GM12878 (cell line): ENCODE data around the gene PMAIP1. TPM values are rescaled to one million over a fixed set of nuclear protein-coding genes. Genes with fewer than 3 reads are reported as not detected.
"Not testable (repeated sequence)": the region's sequence is repeated elsewhere in the genome, so short reads cannot be mapped to it uniquely, and the experiment has no call there.

Experiments used
- ATAC-seq: fragments of 200-7000 bp; cut with Tn5 transposase; 3 replicates; pipeline ENCODE4 v1.9.1; 2020; ENCODE audit warnings: mild to moderate bottlenecking, moderate library complexity
- BruUV-seq: library from RNA; stranded (reverse); fragments of 400-500 nt; replicated peaks from 2 replicates; lab custom pipeline; 2021; lab: Mats Ljungman, UMichigan
- CTCF ChIA-PET: fragments of 300-600 bp; sonication (Branson Sonifier 250); formaldehyde crosslinking; extraction: SDS; loops from one replicate; lab custom pipeline; 2021; ENCODE audit warnings: inconsistent platforms; lab: Yijun Ruan, JAX
- POLR2A ChIA-PET: fragments of 350-600 bp; formaldehyde crosslinking; extraction: SDS; loops from one replicate; lab custom pipeline; 2021; ENCODE audit warnings: inconsistent platforms; lab: Charles Lee
- RAD21 ChIA-PET: fragments of 300-600 bp; sonication (Branson Sonifier 250); formaldehyde crosslinking; loops from one replicate; lab custom pipeline; 2023; ENCODE audit warnings: antibody characterized with exemption; ENCODE audit not compliant: unreplicated experiment; lab: Charles Lee
- SMC1A ChIA-PET: fragments of 300-600 bp; sonication (Branson Sonifier 250); formaldehyde crosslinking; loops from one replicate; lab custom pipeline; 2023; ENCODE audit not compliant: unreplicated experiment, uncharacterized antibody; lab: Charles Lee
- DNase-seq: peaks from one replicate; pipeline ENCODE4 v3.0.0-alpha.2; 2011; ENCODE audit warnings: low read depth, low spot score
- FAIRE-seq: peaks from 3 replicates; lab custom pipeline; 2011; peaks lifted over from hg19 to GRCh38; lab: Jason Lieb, UNC
- H2AFZ ChIP-seq: 2 replicates; pipeline ENCODE4 v1.6.0; 2011; ENCODE audit warnings: low read depth, low read length, control low read depth; ENCODE audit not compliant: control insufficient read depth
- H3K27ac ChIP-seq: 2 replicates; pipeline ENCODE4 v1.5.1; 2011; ENCODE audit warnings: control low read depth; ENCODE audit not compliant: control insufficient read depth, insufficient read depth
- H3K27me3 ChIP-seq, 2 experiments: replicated peaks in 1 of 2; 2 replicates each; pipeline versions ENCODE4 v1.6.0 to v1.6.1; 2011; ENCODE audit warnings: low read length in 1 of 2; ENCODE audit not compliant: control insufficient read depth in 2 of 2, insufficient read depth in 2 of 2
- H3K36me3 ChIP-seq, 2 experiments: 2 replicates each; pipeline ENCODE4 v1.5.1; 2011; ENCODE audit warnings: low read length in 1 of 2; ENCODE audit not compliant: control insufficient read depth in 2 of 2, insufficient read depth in 2 of 2
- H3K4me1 ChIP-seq: 2 replicates; pipeline ENCODE4 v1.6.1; 2011; ENCODE audit warnings: mild to moderate bottlenecking, low read length, moderate library complexity, mixed read lengths; ENCODE audit not compliant: control insufficient read depth, insufficient read depth
- H3K4me2 ChIP-seq: 2 replicates; pipeline ENCODE4 v1.6.0; 2011; ENCODE audit warnings: control low read depth; ENCODE audit not compliant: control insufficient read depth, insufficient read depth
- H3K4me3 ChIP-seq: fragments of 200-600 bp; sonication (generic); 2 replicates; pipeline ENCODE4 v1.5.1; 2016
- H3K79me2 ChIP-seq: 2 replicates; pipeline ENCODE4 v1.6.0; 2011; ENCODE audit warnings: low read length; ENCODE audit not compliant: control insufficient read depth, insufficient read depth
- H3K9ac ChIP-seq: 2 replicates; pipeline ENCODE4 v1.8.0; 2011; ENCODE audit warnings: low read length, control low read depth, mixed read lengths; ENCODE audit not compliant: control insufficient read depth, insufficient read depth
- H3K9me3 ChIP-seq: replicated peaks from 3 replicates; pipeline ENCODE4 v1.5.1; 2011; ENCODE audit warnings: mild to moderate bottlenecking, low read length; ENCODE audit not compliant: control insufficient read depth, insufficient read depth
- H4K20me1 ChIP-seq: 2 replicates; pipeline ENCODE4 v1.6.0; 2011; ENCODE audit not compliant: control insufficient read depth, insufficient read depth
- MAX ChIP-seq: IDR thresholded peaks from 2 replicates; pipeline ENCODE4 v1.6.1; 2012; ENCODE audit warnings: low read depth, low read length, improper control_type of control experiment
- MEF2B ChIP-seq: fragments of 450-650 bp; IDR thresholded peaks from 2 replicates; pipeline ENCODE4 v1.6.1; 2018; ENCODE audit warnings: mild to moderate bottlenecking, moderate library complexity; ENCODE audit not compliant: partially characterized antibody, poor library complexity, severe bottlenecking
- WGBS: methylation state at CpG from one replicate; pipeline ENCODE4 v1.1.6; 2016; ENCODE audit warnings: low lambda C conversion rate; ENCODE audit not compliant: insufficient replicate concordance, insufficient coverage; ENCODE audit errors: missing lambda C conversion rate; 5-methylcytosine and 5-hydroxymethylcytosine counted together
- in situ Hi-C: fragments of 300-500 bp; cut with MboI; formaldehyde crosslinking; loops from 9 replicates; pipeline ENCODE4 v1.14.3; 2018; ENCODE audit warnings: mixed read lengths
- intact Hi-C: fragments of 100-400 bp; cut with micrococcal nuclease; formaldehyde crosslinking; loops from one replicate; pipeline ENCODE4 v1.14.2; 2022; ENCODE audit not compliant: unreplicated experiment
- polyA plus RNA-seq, 11 experiments: library from polyadenylated mRNA; depleted of rRNA in 4 of 11; unstranded in 6 of 11; stranded (reverse) in 5 of 11; fragments of >200 nt; fragmentation: Nextera tagmentation in 4 of 11; fragmentation: Illumina TruSeq in 1 of 11; extraction: Ambion mirVana in 4 of 11; extraction: Trizol in 1 of 11; gene quantifications; 1 replicate in 1 of 11; 2 replicates in 10 of 11; pipeline versions ENCODE4 v1.2.1 to v1.2.3, GENCODE V29; 2011 to 2016; ENCODE audit warnings: inconsistent platforms in 2 of 11, missing spikeins in 2 of 11, low read depth in 1 of 11
- total RNA-seq, 4 experiments: library from RNA; depleted of rRNA in 3 of 4; stranded (reverse); fragments of >200 nt in 3 of 4; fragmentation: Illumina TruSeq in 1 of 4; extraction: Trizol in 1 of 4; gene quantifications; 2 replicates each; pipeline versions ENCODE4 v1.2.1 to v1.2.3, GENCODE V29; 2013 to 2021

The PMAIP1 gene
- total and polyA plus RNA-seq, 10 of the 15 experiments (the other 5 are each of a cell fraction or from before 2014, with no cell fraction given) = 74.0 to 219 (median 112) TPM

- SMC1A ChIA-PET = interaction anchor here (1.0 kb wide), 1 partner anchor 9 kb away, joined by 3 read pairs; no protein-coding TSS in a partner anchor
- Histone ChIP-seq H3K4me2 (no peak overlapping the region), H2AFZ (no peak overlapping the region), H3K9me3 (no peaks in the 10 kb centered on the region), H3K27ac (no peak overlapping the region), H3K4me3 (no peak overlapping the region)
- WGBS = 4% methylated on average over 3 of the region's 3 CpGs
- POLR2A ChIA-PET = no interaction called here
- ATAC-seq = no peak
- TF ChIP-seq MEF2B (peak; percentile 21), MAX (no peak)
- TF ChIP-seq, all 136 proteins: peak for 1
- no TSS peak for BruUV-seq
- no peaks in the 10 kb centered on the region for H4K20me1 ChIP-seq
- no peak overlapping the region for H3K9ac ChIP-seq
- intact Hi-C loops (no loop called here), in situ Hi-C loops (no loop called here)
- CTCF ChIA-PET = interaction anchor here (1.7 kb wide), 1 partner anchor 20 kb away, joined by 3 read pairs; no protein-coding TSS in a partner anchor
- DNase-seq (no peak), FAIRE-seq (no peak)
- peaks cover 3% of the 10 kb centered on the region; the same call in 1 of the 2 replicates for H3K4me1 ChIP-seq
- H3K27me3 ChIP-seq = no peaks in the 10 kb centered on the region
- no peaks in the 10 kb centered on the region for H3K79me2 ChIP-seq
- no peaks in the 10 kb centered on the region for H3K36me3 ChIP-seq
- RAD21 ChIA-PET = no interaction called here
Measured at GRCh38 chr18:59853380-59853779, 46.4 kb upstream of the PMAIP1 start.

- POLR2A ChIA-PET, H3K27ac ChIP-seq, H3K9ac ChIP-seq, in situ Hi-C loops, H3K4me1 ChIP-seq, BruUV-seq, H3K4me2 ChIP-seq, FAIRE-seq, H4K20me1 ChIP-seq, intact Hi-C loops, H3K27me3 ChIP-seq, H3K79me2 ChIP-seq, RAD21 ChIA-PET, H3K4me3 ChIP-seq, ATAC-seq, DNase-seq, H3K9me3 ChIP-seq, H2AFZ ChIP-seq, H3K36me3 ChIP-seq: not testable (repeated sequence)
- ChIA-PET CTCF (interaction anchor here (1.7 kb wide), 1 partner anchor 19 kb away, joined by 3 read pairs; no protein-coding TSS in a partner anchor), SMC1A (interaction anchor here (0.6 kb wide), 1 partner anchor 15 kb away, joined by 4 read pairs; no protein-coding TSS in a partner anchor)
- 89% methylated on average over 4 of the region's 4 CpGs for WGBS
Measured at GRCh38 chr18:59853988-59854387, 45.8 kb upstream of the PMAIP1 start.
